ENCODE data around the gene RSPRY1. TPM values are rescaled to one million over a fixed set of nuclear protein-coding genes. Genes with fewer than 3 reads are reported as not detected.

RSPRY1 gene
- total RNA-seq, 1 donor from 2014 or later, result 76.8 TPM

DNA sequence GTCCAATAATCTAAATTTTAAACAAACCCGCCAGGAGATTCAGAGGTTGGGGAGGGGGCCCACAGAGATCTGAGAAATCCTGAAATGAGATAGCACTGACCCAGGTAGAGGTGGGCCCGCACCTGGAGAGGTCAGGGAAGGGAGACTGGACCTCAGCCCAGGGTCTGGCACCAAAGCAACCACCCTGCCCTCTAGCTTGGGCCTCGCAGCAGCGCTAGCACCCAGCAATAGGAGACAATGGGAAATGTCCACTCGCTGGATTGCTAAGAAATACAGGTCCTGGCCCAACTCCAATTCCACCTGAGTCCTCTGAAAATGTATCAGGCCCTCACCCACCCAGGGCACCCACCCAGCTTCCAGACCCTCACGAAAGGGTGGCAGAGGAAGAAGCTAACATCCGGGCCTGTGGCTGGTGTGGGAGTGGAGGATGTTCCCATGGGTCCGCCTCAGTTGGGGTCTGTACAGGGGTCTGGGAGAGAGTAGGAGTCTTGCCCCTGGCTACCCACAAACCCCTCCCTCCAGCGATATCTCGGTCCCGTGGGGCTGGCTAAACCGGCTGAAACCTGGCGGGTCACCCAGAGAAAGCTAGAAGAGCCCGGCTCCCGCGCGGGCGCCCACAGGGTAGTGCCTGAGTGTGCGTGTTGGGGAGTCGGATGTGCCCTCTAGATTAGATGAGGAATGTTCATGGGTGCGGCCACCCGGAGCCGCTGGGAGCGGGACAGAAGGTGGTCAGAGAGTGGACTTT lies 97.3 kb downstream of the RSPRY1 start:
- peaks cover 4% of the 10 kb centered on the region for H3K4me1 Mint-ChIP-seq (ENCODE audit: low read depth, unreplicated experiment)
- Histone ChIP-seq H3K27ac (ENCODE audit: low read depth, low read length) (no peak overlapping the region), H4K20me1 (ENCODE audit: insufficient read depth, low read length) (no peaks in the 10 kb centered on the region), H3K9me3 (ENCODE audit: insufficient read depth, low read depth, low read length) (no peaks in the 10 kb centered on the region), H3K36me3 (ENCODE audit: insufficient read depth, low read length) (no peaks in the 10 kb centered on the region), H3K4me2 (ENCODE audit: low read length) (no peak overlapping the region), H3K79me2 (ENCODE audit: insufficient read depth, low read length) (no peaks in the 10 kb centered on the region), H3K9ac (ENCODE audit: low read length) (no peak overlapping the region), H3K4me1 (ENCODE audit: insufficient read depth, low read length) (peaks cover 4% of the 10 kb centered on the region), H3K27me3 (ENCODE audit: insufficient read depth, low read length) (peaks cover 45% of the 10 kb centered on the region), H3K4me3 (ENCODE audit: insufficient read depth, low read depth, low read length) (no peak overlapping the region), H2AFZ (ENCODE audit: low read depth, low read length) (no peak overlapping the region)
- no peak overlapping the region for H3K27ac Mint-ChIP-seq (ENCODE audit: unreplicated experiment)
- no peak for TF ChIP-seq CTCF (IDR thresholded peaks at IDR 0.05; ENCODE audit: insufficient read depth, low read depth, low read length)
- no peak for TF ChIP-seq EZH2 (IDR thresholded peaks at IDR 0.05; ENCODE audit: insufficient read depth, low read length)
- H3K4me3 Mint-ChIP-seq (ENCODE audit: unreplicated experiment), result peak overlapping the region; percentile 67
- no peak for FAIRE-seq
- no peaks in the 10 kb centered on the region for H3K9me3 Mint-ChIP-seq (ENCODE audit: unreplicated experiment)
- no peak for DNase-seq (ENCODE audit: low read depth)
- H3K27me3 Mint-ChIP-seq (ENCODE audit: low read depth, unreplicated experiment), result peaks cover 44% of the 10 kb centered on the region
- no peaks in the 10 kb centered on the region for H3K36me3 Mint-ChIP-seq (ENCODE audit: low read depth, unreplicated experiment)

- Histone ChIP-seq H3K79me2 (ENCODE audit: insufficient read depth, low read length) (no peaks in the 10 kb centered on the region), H3K4me3 (ENCODE audit: insufficient read depth, low read depth, low read length) (no peak overlapping the region), H3K9ac (ENCODE audit: low read length) (no peak overlapping the region), H2AFZ (ENCODE audit: low read depth, low read length) (peak overlapping the region; percentile 53), H3K36me3 (ENCODE audit: insufficient read depth, low read length) (no peaks in the 10 kb centered on the region), H3K27me3 (ENCODE audit: insufficient read depth, low read length) (peaks cover 45% of the 10 kb centered on the region), H3K27ac (ENCODE audit: low read depth, low read length) (no peak overlapping the region), H3K9me3 (ENCODE audit: insufficient read depth, low read depth, low read length) (no peaks in the 10 kb centered on the region), H4K20me1 (ENCODE audit: insufficient read depth, low read length) (no peaks in the 10 kb centered on the region), H3K4me1 (ENCODE audit: insufficient read depth, low read length) (peaks cover 4% of the 10 kb centered on the region), H3K4me2 (ENCODE audit: low read length) (peak overlapping the region; percentile 80)
- Mint-ChIP-seq H3K4me3 (ENCODE audit: unreplicated experiment) (peak overlapping the region; percentile 67), H3K9me3 (ENCODE audit: unreplicated experiment) (no peaks in the 10 kb centered on the region), H3K27me3 (ENCODE audit: low read depth, unreplicated experiment) (peaks cover 44% of the 10 kb centered on the region), H3K27ac (ENCODE audit: unreplicated experiment) (no peak overlapping the region), H3K4me1 (ENCODE audit: low read depth, unreplicated experiment) (no peaks in the 10 kb centered on the region), H3K36me3 (ENCODE audit: low read depth, unreplicated experiment) (no peaks in the 10 kb centered on the region)
- FAIRE-seq, result no peak
- TF ChIP-seq EZH2 (IDR thresholded peaks at IDR 0.05; ENCODE audit: insufficient read depth, low read length) (peak; percentile 94), CTCF (IDR thresholded peaks at IDR 0.05; ENCODE audit: insufficient read depth, low read depth, low read length) (no peak)
- DNase-seq (ENCODE audit: low read depth), result no peak
These were observed 97.8 kb downstream of the RSPRY1 start for GRCh38 chr16:57283959-57284208.

DNA sequence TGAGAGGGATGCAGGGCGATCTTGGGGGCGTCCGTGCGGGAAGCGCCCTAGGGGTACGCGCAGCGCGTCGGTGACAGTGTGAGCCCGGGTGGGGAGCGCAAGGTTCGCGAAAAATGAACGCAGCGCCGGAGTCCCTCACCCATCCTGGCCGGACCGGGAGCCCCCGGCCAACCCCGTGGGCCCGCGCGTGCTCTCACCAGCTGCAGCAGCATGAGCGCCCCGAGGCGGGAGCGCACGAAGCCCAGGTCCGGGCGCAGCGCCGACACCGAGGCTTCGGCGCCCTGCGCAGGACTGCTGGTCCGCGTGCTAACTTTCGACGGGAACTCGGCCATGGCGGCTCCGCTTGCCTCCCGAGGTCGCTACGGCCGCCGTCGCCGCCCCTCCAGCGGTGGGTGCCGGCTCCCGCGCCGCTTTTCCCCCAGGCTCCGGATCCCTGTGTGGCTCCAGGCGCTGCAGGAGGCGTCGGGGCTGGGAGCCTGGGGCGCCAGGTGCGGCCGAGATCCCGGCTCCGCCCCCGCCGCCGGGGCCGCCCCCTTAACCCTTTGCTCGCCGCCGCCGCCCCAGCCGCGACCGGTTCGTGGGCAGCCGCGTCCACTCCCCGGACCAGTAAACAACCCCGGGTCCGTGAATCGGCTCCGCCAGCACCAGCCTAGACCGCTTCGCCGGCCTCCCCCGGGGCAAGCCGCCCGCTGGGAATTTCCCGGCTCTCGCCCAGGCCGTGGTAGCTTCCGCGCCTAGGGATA lies 98.3 kb downstream of the RSPRY1 start, which contains the start of gene PLLP:
PLLP (minus strand) TSS at position 464 of the 743 bp plus-strand sequence; CDS start at position 332, 132 bp downstream.
- FAIRE-seq, result no peak
- Mint-ChIP-seq H3K9me3 (ENCODE audit: unreplicated experiment) (no peaks in the 10 kb centered on the region), H3K27ac (ENCODE audit: unreplicated experiment) (no peak within 1 kb of the TSS), H3K4me1 (ENCODE audit: low read depth, unreplicated experiment) (peaks cover under 1% of the 10 kb centered on the region), H3K27me3 (ENCODE audit: low read depth, unreplicated experiment) (peaks cover 44% of the 10 kb centered on the region), H3K36me3 (ENCODE audit: low read depth, unreplicated experiment) (no peaks in the 10 kb centered on the region), H3K4me3 (ENCODE audit: unreplicated experiment) (peak within 1 kb of the TSS; percentile 67)
- no peak within 1 kb of the TSS for H3K27ac ChIP-seq (ENCODE audit: low read depth, low read length)
- H2AFZ ChIP-seq (ENCODE audit: low read depth, low read length), result peak within 1 kb of the TSS; percentile 53
- no peaks in the 10 kb centered on the region for H3K9me3 ChIP-seq (ENCODE audit: insufficient read depth, low read depth, low read length)
- DNase-seq (ENCODE audit: low read depth), result no peak
- peak within 1 kb of the TSS; percentile 80 for H3K4me2 ChIP-seq (ENCODE audit: low read length)
- H3K4me1 ChIP-seq (ENCODE audit: insufficient read depth, low read length), result peaks cover 4% of the 10 kb centered on the region
- no peaks in the 10 kb centered on the region for H3K79me2 ChIP-seq (ENCODE audit: insufficient read depth, low read length)
- peak within 1 kb of the TSS; percentile 45 for H3K4me3 ChIP-seq (ENCODE audit: insufficient read depth, low read depth, low read length)
- no peaks in the 10 kb centered on the region for H3K36me3 ChIP-seq (ENCODE audit: insufficient read depth, low read length)
- peak within 1 kb of the TSS; percentile 10 for H3K9ac ChIP-seq (ENCODE audit: low read length)
- no peaks in the 10 kb centered on the region for H4K20me1 ChIP-seq (ENCODE audit: insufficient read depth, low read length)
- TF ChIP-seq EZH2 (IDR thresholded peaks at IDR 0.05; ENCODE audit: insufficient read depth, low read length), result peak; percentile 93
- TF ChIP-seq CTCF (IDR thresholded peaks at IDR 0.05; ENCODE audit: insufficient read depth, low read depth, low read length), result no peak
- H3K27me3 ChIP-seq (ENCODE audit: insufficient read depth, low read length), result peaks cover 45% of the 10 kb centered on the region
